Activated CD8-positive, alpha-beta T cell treated with anti-CD3 and anti-CD28 coated beads for 36 hours (primary cell): Measurements from ENCODE around the gene GOLT1A. TPM values are rescaled to one million over a fixed set of nuclear protein-coding genes. Genes with fewer than 3 reads are reported as not detected.

Source experiments
- ATAC-seq: fragments of 200-7000 bp; cut with Tn5 transposase; one replicate; pipeline ENCODE4 v1.10.0; 2021; ENCODE audit warnings: mild to moderate bottlenecking, moderate library complexity
- CTCF ChIA-PET: fragments of 350-600 bp; sonication (Branson Sonifier 250); formaldehyde crosslinking; loops from one replicate; lab custom pipeline; 2021; ENCODE audit warnings: antibody characterized with exemption; lab: Charles Lee
- POLR2A ChIA-PET: fragments of 350-600 bp; sonication (Branson Sonifier 250); formaldehyde crosslinking; loops from one replicate; lab custom pipeline; 2021; ENCODE audit warnings: antibody characterized with exemption; lab: Charles Lee
- DNase-seq: peaks from one replicate; pipeline ENCODE4 v3.0.0-alpha.2; 2020
- H3K27ac Mint-ChIP-seq: one replicate; pipeline ENCODE4 v1.8.0; 2021; ENCODE audit warnings: mild to moderate bottlenecking, mixed read lengths
- H3K27me3 Mint-ChIP-seq: one replicate; pipeline ENCODE4 v1.8.0; 2021; ENCODE audit warnings: mixed read lengths
- H3K36me3 Mint-ChIP-seq: one replicate; pipeline ENCODE4 v1.8.0; 2021; ENCODE audit warnings: low read depth, mixed read lengths
- H3K4me1 Mint-ChIP-seq: one replicate; pipeline ENCODE4 v1.8.0; 2021; ENCODE audit warnings: low read depth, mixed read lengths
- H3K4me3 Mint-ChIP-seq: one replicate; pipeline ENCODE4 v1.8.0; 2021; ENCODE audit warnings: mild to moderate bottlenecking, moderate library complexity, mixed read lengths
- H3K9me3 Mint-ChIP-seq: one replicate; pipeline ENCODE4 v1.8.0; 2021; ENCODE audit warnings: mixed read lengths
- intact Hi-C: fragments of 100-400 bp; cut with micrococcal nuclease; formaldehyde crosslinking; loops from one replicate; pipeline ENCODE4 v1.10.0; 2022
- total RNA-seq, 2 experiments: library from RNA; stranded (reverse); gene quantifications; one replicate each; pipeline ENCODE4 v1.2.3, GENCODE V29; 2021
- TF ChIP-seq, protein P1 (sequence below): fragments of 200-600 bp; IDR thresholded peaks from one replicate; pipeline ENCODE4 v1.8.0; 2022; ENCODE audit warnings: antibody characterized with exemption, mild to moderate bottlenecking

GOLT1A gene
- total RNA-seq, 2 experiments from 2014 or later: not detected

DNA sequence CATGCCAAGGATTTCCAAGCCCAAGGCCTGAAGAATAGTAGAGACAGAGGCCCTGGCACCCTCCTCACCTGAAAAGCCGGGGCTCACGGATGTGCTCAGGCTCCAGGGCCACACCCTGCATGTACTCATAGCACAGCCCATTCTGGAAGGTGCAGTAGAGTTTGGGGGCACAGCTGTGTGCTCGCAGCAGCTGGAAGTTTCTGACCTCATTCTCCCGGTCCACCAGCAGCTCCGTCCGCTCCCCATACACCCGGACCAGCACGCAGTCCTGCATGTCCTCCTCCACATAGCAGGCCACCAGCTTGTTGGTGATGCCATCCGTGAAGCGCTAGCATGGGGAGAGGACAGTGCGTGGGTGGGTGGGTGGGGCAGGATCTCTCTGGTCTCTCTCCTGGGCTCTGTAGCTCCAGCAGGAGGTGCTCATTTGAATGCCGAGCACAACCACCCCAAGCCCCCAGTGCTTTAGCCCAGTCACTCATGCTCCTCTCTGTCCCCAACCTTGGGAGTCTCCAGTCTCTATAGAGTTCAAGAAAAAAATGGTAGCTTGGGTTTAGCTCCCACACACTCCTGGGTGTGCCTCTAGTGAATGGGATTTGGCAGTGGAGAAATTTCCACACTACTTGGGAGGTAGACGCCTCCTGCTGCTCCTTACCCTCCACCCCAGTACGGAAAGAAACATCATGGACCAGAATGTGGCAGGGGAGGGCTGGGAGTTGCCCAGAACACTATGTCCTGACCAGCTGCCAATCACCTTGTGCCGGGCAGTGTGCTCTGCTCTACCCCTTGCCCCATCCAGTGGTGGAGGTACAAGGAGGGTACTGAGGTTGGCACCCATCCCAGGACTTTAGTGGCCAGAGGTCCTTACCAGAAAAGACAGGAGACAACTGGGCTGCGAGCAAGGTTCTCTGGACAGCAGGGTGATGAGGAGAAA, 63.9 kb downstream of the GOLT1A start:
- Mint-ChIP-seq H3K27ac (no peak overlapping the region), H3K27me3 (no peaks in the 10 kb centered on the region), H3K4me3 (peak overlapping the region; percentile 44), H3K9me3 (no peaks in the 10 kb centered on the region), H3K4me1 (peaks cover 3% of the 10 kb centered on the region), H3K36me3 (no peaks in the 10 kb centered on the region)
- DNase-seq (no peak), ATAC-seq (no peak)
- intact Hi-C loops: no loop called here
- TF ChIP-seq, protein P1, sequence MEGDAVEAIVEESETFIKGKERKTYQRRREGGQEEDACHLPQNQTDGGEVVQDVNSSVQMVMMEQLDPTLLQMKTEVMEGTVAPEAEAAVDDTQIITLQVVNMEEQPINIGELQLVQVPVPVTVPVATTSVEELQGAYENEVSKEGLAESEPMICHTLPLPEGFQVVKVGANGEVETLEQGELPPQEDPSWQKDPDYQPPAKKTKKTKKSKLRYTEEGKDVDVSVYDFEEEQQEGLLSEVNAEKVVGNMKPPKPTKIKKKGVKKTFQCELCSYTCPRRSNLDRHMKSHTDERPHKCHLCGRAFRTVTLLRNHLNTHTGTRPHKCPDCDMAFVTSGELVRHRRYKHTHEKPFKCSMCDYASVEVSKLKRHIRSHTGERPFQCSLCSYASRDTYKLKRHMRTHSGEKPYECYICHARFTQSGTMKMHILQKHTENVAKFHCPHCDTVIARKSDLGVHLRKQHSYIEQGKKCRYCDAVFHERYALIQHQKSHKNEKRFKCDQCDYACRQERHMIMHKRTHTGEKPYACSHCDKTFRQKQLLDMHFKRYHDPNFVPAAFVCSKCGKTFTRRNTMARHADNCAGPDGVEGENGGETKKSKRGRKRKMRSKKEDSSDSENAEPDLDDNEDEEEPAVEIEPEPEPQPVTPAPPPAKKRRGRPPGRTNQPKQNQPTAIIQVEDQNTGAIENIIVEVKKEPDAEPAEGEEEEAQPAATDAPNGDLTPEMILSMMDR: no peak
- POLR2A ChIA-PET: interaction anchor here (0.6 to 2.0 kb wide), 3 partner anchors 14 to 214 kb away, joined by 3 to 8 read pairs (median 3); no protein-coding TSS in a partner anchor
- CTCF ChIA-PET: interaction anchor here (0.9 to 2.8 kb wide), 4 partner anchors 13 to 217 kb away, joined by 3 to 19 read pairs (median 4); no protein-coding TSS in a partner anchor

DNA sequence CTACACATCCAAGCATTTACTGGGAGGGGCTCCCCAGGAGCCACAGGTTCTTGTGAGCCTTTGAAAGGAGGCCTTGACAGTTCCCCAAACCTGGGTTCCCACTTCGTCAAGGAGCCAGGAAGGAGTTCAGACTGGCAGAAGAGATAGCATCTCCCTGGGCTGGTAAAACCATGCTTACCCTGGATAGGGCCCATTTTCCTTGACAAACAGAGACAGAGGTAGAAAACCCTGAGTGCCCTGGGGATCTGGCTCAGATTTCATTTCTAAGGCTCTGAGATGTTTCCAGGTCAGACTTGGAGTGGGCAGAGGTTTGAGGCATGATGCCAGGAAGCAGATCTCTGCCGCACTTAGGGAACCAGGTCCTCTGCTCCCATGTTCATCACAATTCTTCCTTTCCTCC, 64.7 kb downstream of the GOLT1A start:
- TF ChIP-seq, protein P1: no peak
- ChIA-PET CTCF (interaction anchor here (1.2 to 1.3 kb wide), 2 partner anchors 13 to 205 kb away, joined by 3 to 5 read pairs; no protein-coding TSS in a partner anchor), POLR2A (interaction anchor here (1.0 kb wide), 1 partner anchor 14 kb away, joined by 3 read pairs; no protein-coding TSS in a partner anchor)
- intact Hi-C loops: no loop called here
- Mint-ChIP-seq H3K9me3 (no peaks in the 10 kb centered on the region), H3K27me3 (no peaks in the 10 kb centered on the region), H3K27ac (no peak overlapping the region), H3K36me3 (no peaks in the 10 kb centered on the region), H3K4me3 (no peak overlapping the region), H3K4me1 (peaks cover 3% of the 10 kb centered on the region)
- DNase-seq: no peak
- no peak for ATAC-seq

Other genes starting within 250 kb of the GOLT1A start
- 1 to 10 TPM; 1.6 to 1.7 TPM for gene SOX13, start 140.9 kb downstream of the GOLT1A start, total RNA-seq
- 1 to 10 TPM; 1.3 to 1.4 TPM for gene ETNK2, start 61.9 kb downstream of the GOLT1A start, total RNA-seq
- gene REN, start 47.7 kb downstream of the GOLT1A start, total RNA-seq: not detected
- not detected for gene KISS1, start 17.5 kb downstream of the GOLT1A start, total RNA-seq
- gene PLEKHA6, start 145.9 kb upstream of the GOLT1A start, total RNA-seq: 1 to 10 TPM; 3.0 to 3.7 TPM
- 10 to 100 TPM; 63.8 to 64.6 TPM for gene PPP1R15B, start 197.8 kb upstream of the GOLT1A start, total RNA-seq